Adrenal gland (tissue), 12 donors: Measurements from ENCODE around the gene NRDC. TPM values are rescaled to one million over a fixed set of nuclear protein-coding genes. Genes with fewer than 3 reads are reported as not detected.
"Not testable (repeated sequence)": the region's sequence is repeated elsewhere in the genome, so short reads cannot be mapped to it uniquely, and the experiment has no call there.

Source experiments
- DNase-seq, 7 donors: peaks; one replicate each; pipeline ENCODE4 v3.0.0-alpha.2; 2019 to 2020
- H3K27ac ChIP-seq, 5 donors: fragments of 200-600 bp; sonication (generic) in 4 of 5; 1 replicate in 3 of 5; 2 replicates in 2 of 5; pipeline versions ENCODE4 v1.5.1 to v1.8.0; 2016 to 2020; ENCODE audit warnings: mild to moderate bottlenecking in 1 of 5
- H3K27me3 ChIP-seq: fragments of 200-600 bp; 2 replicates; pipeline ENCODE4 v1.8.0; 2021
- H3K36me3 ChIP-seq, 2 donors: fragments of 200-600 bp; replicated peaks in 1 of 2; 1 replicate in 1 of 2; 2 replicates in 1 of 2; pipeline versions ENCODE4 v1.5.1 to v1.8.0; 2018 to 2022
- H3K4me1 ChIP-seq, 2 donors: fragments of 200-600 bp; replicated peaks in 1 of 2; 1 replicate in 1 of 2; 2 replicates in 1 of 2; pipeline versions ENCODE4 v1.5.1 to v1.8.0; 2018 to 2021
- H3K4me3 ChIP-seq, 4 donors: fragments of 200-600 bp; sonication (generic) in 3 of 4; one replicate each; pipeline ENCODE4 v1.5.1; 2016 to 2018
- H3K9me3 ChIP-seq, 3 donors: fragments of 200-600 bp; sonication (generic) in 1 of 3; replicated peaks in 1 of 3; 1 replicate in 2 of 3; 2 replicates in 1 of 3; pipeline versions ENCODE4 v1.5.1 to v1.8.0; 2016 to 2021
- CTCF ChIP-seq, 6 experiments: fragments of 450-650 bp in 4 of 6; fragments of 200-600 bp in 2 of 6; sonication (generic) in 1 of 6; IDR thresholded peaks; 1 replicate in 5 of 6; 2 replicates in 1 of 6; pipeline versions ENCODE4 v1.5.1 to v1.8.0; 2016 to 2021; ENCODE audit warnings: antibody characterized with exemption in 6 of 6, mild to moderate bottlenecking in 2 of 6, moderate library complexity in 1 of 6
- POLR2A ChIP-seq, 2 donors: fragments of 450-650 bp; IDR thresholded peaks; one replicate each; pipeline ENCODE4 v1.6.1; 2017; ENCODE audit warnings: antibody characterized with exemption in 2 of 2, mild to moderate bottlenecking in 2 of 2, moderate library complexity in 1 of 2
- WGBS, 4 donors: extraction: QIAGEN DNeasy Blood & Tissue Kit in 2 of 4; methylation state at CpG; one replicate each; pipeline versions ENCODE4 v1.1.5 to v1.1.7; 2013 to 2017; 5-methylcytosine and 5-hydroxymethylcytosine counted together
- intact Hi-C, 2 donors: fragments of 100-400 bp; cut with DNase I; formaldehyde crosslinking; loops; one replicate each; pipeline versions ENCODE4 v1.14.1 to v1.15.0; 2022 to 2023
- polyA plus RNA-seq, 3 donors: library from polyadenylated mRNA; stranded (reverse); fragments of 200-250 nt in 2 of 3; fragments of 350-450 nt in 1 of 3; fragmentation: Illumina TruSeq in 1 of 3; extraction: RNeasy Lipid Tissue Mini Kit (QIAGEN cat#74804) in 1 of 3; gene quantifications; one replicate each; pipeline ENCODE4 v1.2.3, GENCODE V29; 2013 to 2014
- total RNA-seq, 9 donors: library from RNA; depleted of rRNA in 4 of 9; stranded (reverse); fragments of >200 nt in 4 of 9; fragments of 120-200 nt in 1 of 9; fragmentation: NEBNext Ultra II Directional in 1 of 9; extraction: Animal tissue kit (Norgen Biotek cat#: 25700) in 1 of 9; gene quantifications; one replicate each; pipeline versions ENCODE4 v1.1.0 to v1.2.4, GENCODE V29; 2013 to 2023
- donor health status: healthy with polysubstance abuse.
- donor health status: Bipolar disorder and iron deficiency.
- donor health status: DM: yes; HTN: yes; CAD: no.
- donor health status: DM: no; HTN: no; CAD: no.
- donor health status: DM: no; HTN: no; CAD: no.
- donor health status: DM: yes; HTN: yes; CAD: no.

Gene NRDC
- total and polyA plus RNA-seq, 12 donors = 49.5 to 373 (median 119) TPM

- H3K4me1 ChIP-seq = no peaks in the 10 kb centered on the region
- intact Hi-C loops = no loop called here
- H3K36me3 ChIP-seq = peaks cover 0 to 19% of the 10 kb centered on the region in 2 donors
- H3K27me3 ChIP-seq = no peaks in the 10 kb centered on the region
- H3K4me3 ChIP-seq = no peak overlapping the region
- WGBS, 4 donors = 95 to 100% (median 98%) methylated on average over 2 of the region's 2 CpGs
- no peak for DNase-seq
- H3K27ac ChIP-seq = no peak overlapping the region
- no peaks in the 10 kb centered on the region for H3K9me3 ChIP-seq
- TF ChIP-seq POLR2A (IDR thresholded peaks at IDR 0.05) = no peak
- TF ChIP-seq CTCF (IDR thresholded peaks at IDR 0.05) = no peak
Measured at GRCh38 chr1:51833700-51834099, 44.8 kb downstream of the NRDC start.

- peaks cover 0 to 34% of the 10 kb centered on the region in 2 donors for H3K36me3 ChIP-seq
- DNase-seq = no peak
- no peaks in the 10 kb centered on the region for H3K27me3 ChIP-seq
- no peak overlapping the region for H3K27ac ChIP-seq
- no peaks in the 10 kb centered on the region for H3K9me3 ChIP-seq
- no peak overlapping the region for H3K4me3 ChIP-seq
- TF ChIP-seq CTCF (IDR thresholded peaks at IDR 0.05) (no peak), POLR2A (IDR thresholded peaks at IDR 0.05) (no peak)
- 91 to 97% (median 96%) methylated on average over 2 of the region's 2 CpGs for WGBS, 4 donors
- H3K4me1 ChIP-seq = no peaks in the 10 kb centered on the region
- intact Hi-C loops = no loop called here
Measured at GRCh38 chr1:51829058-51829457, 49.5 kb downstream of the NRDC start.

DNA sequence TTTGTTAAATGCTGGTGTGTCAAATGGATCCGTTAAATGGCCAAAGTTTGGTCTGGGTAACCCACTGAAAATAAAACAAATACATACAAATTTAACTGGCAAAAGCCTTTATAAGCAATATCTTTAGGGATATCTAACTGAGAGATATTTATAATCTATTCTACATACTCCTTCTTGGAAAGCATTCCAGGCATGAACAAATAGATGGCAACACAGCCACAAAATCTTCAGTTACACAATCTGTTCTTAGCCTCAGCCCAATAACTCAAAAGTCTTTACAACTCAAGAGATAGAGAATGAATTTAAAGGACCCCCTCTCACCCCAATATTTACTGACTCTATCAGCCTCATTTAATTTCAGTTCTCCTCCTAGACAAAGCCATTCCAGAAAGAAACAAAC is 58.7 kb downstream of the NRDC start:
- intact Hi-C loops = no loop called here
- Histone ChIP-seq H3K4me3 (no peak overlapping the region), H3K4me1 (no peaks in the 10 kb centered on the region), H3K9me3 (no peaks in the 10 kb centered on the region), H3K36me3 (peaks cover 0 to 53% of the 10 kb centered on the region in 2 donors), H3K27me3 (no peaks in the 10 kb centered on the region), H3K27ac (no peak overlapping the region)
- TF ChIP-seq POLR2A (IDR thresholded peaks at IDR 0.05) = no peak
- TF ChIP-seq CTCF (IDR thresholded peaks at IDR 0.05) = no peak
- WGBS, 4 donors = 97 to 100% (median 97%) methylated on average over 1 of the region's 1 CpG
- DNase-seq = no peak

GRCh38 chr1:51819021-51819420 is 59.5 kb downstream of the NRDC start:
- WGBS, 4 donors = 91 to 98% (median 95%) methylated on average over 9 of the region's 9 CpGs
- H3K4me3 ChIP-seq, H3K4me1 ChIP-seq, intact Hi-C loops, H3K9me3 ChIP-seq, DNase-seq, H3K27ac ChIP-seq, H3K27me3 ChIP-seq: not testable (repeated sequence)
- H3K36me3 ChIP-seq = peaks cover 0 to 57% of the 10 kb centered on the region in 2 donors

- H3K4me1 ChIP-seq = no peaks in the 10 kb centered on the region
- H3K4me3 ChIP-seq = no peak overlapping the region
- no peaks in the 10 kb centered on the region for H3K27me3 ChIP-seq
- no peaks in the 10 kb centered on the region for H3K9me3 ChIP-seq
- intact Hi-C loops = no loop called here
- peaks cover 0 to 61% of the 10 kb centered on the region in 2 donors for H3K36me3 ChIP-seq
- 88 to 95% (median 95%) methylated on average over 3 of the region's 3 CpGs for WGBS, 4 donors
- TF ChIP-seq POLR2A (IDR thresholded peaks at IDR 0.05) = no peak
- TF ChIP-seq CTCF (IDR thresholded peaks at IDR 0.05) = no peak
- no peak overlapping the region for H3K27ac ChIP-seq
- DNase-seq = no peak
Measured at GRCh38 chr1:51818487-51818886, 60.0 kb downstream of the NRDC start.
